Loucy (cell line): ENCODE results near the gene INHA.

ENCODE experiments used
- EZH2phosphoT487 ChIP-seq: fragments of 200-600 bp; IDR thresholded peaks from 2 replicates; pipeline ENCODE4 v1.6.1; 2018; ENCODE audit warnings: antibody characterized with exemption, mild to moderate bottlenecking, moderate library complexity, borderline replicate concordance
- TF ChIP-seq, protein P1 (sequence below): fragments of 200-600 bp; sonication (generic); conservative IDR thresholded peaks from 2 replicates; pipeline ENCODE4 v1.5.1; 2014; ENCODE audit warnings: mild to moderate bottlenecking, antibody characterized with exemption, low read length

DNA sequence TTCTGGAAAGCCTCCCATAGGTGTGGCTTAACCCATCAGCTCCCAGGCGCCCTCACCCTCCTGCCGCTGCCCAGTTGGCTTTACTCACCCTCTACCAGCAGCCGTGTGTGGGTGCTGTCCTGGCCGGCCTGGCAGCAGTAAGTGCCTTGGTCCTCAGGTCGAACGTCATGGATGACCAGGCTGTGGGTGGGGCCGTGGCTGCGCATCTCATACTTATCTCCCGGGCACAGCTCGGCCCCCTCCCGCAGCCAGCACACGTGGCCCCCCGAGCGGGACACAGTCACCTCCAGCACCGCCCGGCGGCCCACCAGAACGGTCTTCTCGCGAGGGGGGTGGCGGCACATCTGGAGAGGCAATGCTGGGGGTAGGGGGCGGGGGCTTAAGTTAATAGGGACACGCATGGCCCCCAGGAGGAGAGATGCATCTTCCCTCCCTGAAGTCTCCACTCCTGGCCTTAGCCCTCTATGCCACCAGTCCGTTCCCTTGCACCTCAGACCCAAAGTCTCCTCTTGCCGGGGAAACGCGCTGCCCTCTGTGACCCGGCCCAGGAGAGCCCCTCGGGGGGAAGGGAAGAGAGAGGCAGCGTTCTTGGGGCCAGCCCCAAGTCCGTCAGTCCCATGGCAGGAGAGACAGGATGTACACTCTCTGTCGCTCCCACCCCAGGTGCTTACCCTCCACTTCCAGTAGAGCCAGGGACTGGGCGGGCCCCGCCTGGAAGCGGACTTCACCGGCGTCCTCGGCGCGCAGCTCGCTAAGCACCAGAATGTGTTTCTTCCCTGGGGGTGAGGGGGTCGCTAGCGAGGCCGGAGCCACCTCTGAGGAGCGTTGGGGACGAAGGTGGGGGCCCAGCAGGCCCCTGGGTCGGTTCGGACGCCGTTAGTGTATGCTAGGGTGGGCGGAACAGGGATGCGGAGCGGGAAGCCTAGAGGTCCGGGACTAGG is 20.4 kb upstream of the INHA start:
- TF ChIP-seq, protein P1, sequence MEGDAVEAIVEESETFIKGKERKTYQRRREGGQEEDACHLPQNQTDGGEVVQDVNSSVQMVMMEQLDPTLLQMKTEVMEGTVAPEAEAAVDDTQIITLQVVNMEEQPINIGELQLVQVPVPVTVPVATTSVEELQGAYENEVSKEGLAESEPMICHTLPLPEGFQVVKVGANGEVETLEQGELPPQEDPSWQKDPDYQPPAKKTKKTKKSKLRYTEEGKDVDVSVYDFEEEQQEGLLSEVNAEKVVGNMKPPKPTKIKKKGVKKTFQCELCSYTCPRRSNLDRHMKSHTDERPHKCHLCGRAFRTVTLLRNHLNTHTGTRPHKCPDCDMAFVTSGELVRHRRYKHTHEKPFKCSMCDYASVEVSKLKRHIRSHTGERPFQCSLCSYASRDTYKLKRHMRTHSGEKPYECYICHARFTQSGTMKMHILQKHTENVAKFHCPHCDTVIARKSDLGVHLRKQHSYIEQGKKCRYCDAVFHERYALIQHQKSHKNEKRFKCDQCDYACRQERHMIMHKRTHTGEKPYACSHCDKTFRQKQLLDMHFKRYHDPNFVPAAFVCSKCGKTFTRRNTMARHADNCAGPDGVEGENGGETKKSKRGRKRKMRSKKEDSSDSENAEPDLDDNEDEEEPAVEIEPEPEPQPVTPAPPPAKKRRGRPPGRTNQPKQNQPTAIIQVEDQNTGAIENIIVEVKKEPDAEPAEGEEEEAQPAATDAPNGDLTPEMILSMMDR: no peak
- no peak for TF ChIP-seq EZH2phosphoT487
